Stimulated activated CD8-positive, alpha-beta memory T cell treated with anti-CD3 and anti-CD28 coated beads, Interleukin-12 subunit alpha, Interleukin-12 subunit beta, amount 100 ng/mL, for 1 hour (primary cell): ENCODE data around the gene CYS1.
"Not testable (repeated sequence)": the region's sequence is repeated elsewhere in the genome, so short reads cannot be mapped to it uniquely, and the experiment has no call there.

Experiments used
- DNase-seq: peaks from one replicate; pipeline ENCODE4 v3.0.0-alpha.2; 2020; ENCODE audit warnings: low read depth

Gene CYS1

DNA sequence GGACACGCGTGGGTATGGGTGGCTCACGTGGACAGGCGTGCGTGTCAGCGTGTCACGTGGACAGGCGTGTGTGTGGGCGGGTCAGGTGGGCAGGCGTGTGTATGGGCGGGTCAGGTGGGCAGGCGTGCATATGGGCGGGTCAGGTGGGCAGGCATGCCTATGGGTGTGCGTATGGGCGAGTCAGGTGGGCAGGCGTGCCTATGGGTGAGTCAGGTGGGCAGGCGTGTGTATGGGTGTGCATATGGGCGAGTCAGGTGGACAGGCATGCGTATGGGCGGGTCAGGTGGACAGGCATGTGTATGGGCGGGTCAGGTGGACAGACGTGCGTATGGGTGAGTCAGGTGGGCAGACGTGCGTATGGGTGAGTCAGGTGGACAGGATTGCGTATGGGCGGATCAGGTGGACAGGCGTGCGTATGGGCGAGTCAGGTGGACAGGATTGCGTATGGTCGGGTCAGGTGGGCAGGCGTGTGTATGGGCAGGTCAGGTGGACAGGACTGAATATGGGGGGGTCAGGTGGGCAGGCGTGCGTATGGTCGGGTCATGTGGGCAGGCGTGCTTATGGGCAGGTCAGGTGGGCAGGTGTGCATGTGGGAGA, 67.7 kb downstream of the CYS1 start:
- not testable (repeated sequence) for DNase-seq

DNA sequence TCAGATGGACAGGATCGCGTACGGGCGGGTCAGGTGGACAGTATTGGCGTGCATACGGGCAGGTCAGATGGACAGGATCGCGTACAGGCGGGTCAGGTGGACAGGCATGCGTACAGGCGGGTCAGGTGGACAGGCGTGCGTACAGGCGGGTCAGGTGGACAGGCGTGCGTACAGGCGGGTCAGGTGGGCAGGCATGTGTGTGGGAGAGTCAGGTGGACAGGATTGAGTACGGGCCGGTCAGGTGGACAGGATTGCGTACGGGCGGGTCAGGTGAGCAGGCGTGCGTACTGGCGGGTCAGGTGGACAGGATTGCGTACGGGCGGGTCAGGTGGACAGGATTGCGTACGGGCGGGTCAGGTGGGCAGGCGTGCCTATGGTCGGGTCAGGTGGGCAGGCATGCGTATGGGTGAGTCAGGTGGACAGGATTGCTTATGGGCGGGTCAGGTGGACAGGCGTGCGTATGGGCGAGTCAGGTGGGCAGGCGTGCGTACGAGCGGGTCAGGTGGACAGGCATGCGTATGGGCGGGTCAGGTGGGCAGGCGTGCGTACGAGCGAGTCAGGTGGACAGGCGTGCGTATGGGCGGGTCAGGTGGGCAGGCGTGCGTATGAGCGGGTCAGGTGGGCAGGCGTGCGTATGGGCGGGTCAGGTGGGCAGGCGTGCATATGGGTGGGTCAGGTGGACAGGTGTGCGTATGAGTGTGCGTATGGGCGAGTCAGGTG, 68.4 kb downstream of the CYS1 start:
- DNase-seq = not testable (repeated sequence)

DNA sequence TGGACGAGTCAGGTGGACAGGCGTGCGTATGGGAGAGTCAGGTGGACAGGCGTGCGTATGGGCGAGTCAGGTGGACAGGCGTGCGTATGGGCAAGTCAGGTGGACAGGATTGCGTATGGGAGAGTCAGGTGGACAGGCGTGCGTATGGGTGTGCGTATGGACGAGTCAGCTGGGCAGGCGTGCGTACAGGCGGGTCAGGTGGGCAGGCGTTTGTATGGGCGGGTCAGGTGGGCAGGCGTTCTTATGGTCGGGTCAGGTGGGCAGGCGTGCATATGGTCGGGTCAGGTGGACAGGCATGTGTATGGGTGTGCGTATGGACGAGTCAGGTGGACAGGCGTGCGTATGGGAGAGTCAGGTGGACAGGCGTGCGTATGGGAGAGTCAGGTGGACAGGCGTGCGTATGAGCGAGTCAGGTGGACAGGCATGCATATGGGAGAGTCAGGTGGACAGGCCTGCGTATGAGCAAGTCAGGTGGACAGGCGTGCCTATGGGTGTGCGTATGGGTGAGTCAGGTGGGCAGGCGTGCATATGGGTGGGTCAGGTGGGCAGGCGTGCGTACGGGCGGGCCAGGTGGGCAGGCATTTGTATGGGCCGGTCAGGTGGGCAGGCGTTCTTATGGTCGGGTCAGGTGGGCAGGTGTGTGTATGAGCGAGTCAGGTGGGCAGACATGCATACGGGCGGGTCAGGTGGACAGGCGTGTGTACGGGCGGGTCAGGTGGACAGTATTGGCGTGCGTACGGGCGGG, 69.2 kb downstream of the CYS1 start:
- not testable (repeated sequence) for DNase-seq

DNA sequence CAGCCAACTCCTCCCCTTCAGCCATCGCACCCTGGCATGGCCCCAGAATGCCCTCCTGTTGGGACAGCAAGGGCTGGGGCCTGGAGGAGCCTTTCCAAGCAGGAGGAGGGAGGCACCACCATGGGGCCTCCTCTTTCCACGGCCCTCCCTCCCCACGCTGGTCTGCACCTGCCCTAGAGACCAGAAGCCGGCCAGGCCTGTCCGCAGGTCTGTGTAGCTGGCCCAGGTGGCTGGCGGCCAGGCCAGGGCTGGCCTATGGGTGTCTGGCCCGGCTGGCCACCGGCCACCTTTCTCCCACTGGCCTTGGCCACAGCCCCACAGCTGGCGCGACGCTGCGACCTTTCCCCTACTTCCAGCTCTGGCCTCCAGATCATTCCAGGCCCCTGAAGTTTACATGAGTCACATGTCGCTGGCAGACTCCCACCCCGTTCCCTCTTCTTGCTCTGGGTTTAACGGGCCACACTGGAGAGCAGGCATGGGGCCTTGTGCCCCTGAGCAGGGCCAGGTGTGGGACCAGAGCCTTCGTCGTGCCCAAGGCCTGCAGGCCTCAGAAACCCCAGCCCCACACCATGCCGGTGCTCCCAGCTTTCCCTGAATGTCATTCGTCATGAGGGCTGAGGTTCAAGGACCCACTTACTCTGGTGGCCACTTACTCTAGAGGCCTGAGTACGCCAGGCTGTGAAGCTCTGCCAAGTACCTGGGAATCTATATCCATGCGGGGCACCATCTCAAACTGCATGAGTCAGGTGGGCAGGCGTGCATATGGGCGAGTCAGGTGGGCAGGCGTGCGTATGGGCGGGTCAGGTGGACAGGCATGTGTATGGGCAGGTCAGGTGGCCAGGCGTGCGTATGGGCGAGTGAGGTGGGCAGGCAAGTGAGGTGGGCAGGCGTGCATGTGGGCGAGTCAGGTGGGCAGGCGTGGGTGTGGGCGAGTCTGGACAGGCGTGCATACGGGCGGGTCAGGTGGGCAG, 70.1 kb downstream of the CYS1 start:
- DNase-seq = no peak

DNA sequence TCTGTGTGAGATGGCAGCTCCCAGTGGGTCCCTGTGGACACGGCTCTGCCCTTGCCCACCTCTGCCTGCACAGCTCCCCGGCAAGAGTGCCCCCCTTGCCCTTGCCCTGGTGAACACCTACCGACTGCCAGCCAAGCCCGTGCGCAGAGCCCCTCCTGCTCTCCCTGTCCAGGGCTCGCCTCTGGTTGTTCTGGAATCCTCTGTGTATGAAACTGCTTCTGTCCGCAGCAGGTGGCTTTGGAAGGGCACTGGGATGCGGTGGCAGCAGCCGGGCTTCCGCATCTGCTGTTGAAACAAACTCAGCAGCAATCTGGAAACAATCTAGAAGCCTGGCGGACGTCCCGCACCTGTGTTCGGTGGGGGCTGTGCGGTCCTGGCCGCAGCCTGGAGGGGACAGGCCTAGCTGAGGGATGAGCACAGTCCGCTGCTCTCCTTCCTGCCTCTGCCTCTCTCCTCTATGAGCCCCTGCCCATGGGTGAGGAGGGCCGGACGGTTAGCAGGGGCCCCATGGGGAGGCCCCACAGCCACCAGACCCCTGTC, 70.9 kb downstream of the CYS1 start:
- DNase-seq = no peak

DNA sequence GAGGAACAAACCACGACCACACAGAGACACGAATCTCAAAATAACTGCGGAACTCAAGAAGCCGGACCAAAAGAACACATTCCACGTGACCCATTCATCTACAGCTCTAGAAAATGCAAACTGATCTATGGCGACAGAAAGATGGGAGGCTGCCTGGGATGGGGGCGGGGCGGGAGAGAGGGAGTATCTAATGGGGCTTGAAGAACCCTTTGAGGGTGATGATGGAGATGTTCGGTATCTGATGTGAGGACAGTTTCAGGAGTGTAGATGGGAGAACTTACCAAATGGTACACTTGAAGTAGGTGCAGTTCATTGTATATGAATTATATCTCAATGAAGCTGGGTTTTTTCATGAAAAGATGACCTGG, 71.4 kb downstream of the CYS1 start:
- DNase-seq = no peak

DNA sequence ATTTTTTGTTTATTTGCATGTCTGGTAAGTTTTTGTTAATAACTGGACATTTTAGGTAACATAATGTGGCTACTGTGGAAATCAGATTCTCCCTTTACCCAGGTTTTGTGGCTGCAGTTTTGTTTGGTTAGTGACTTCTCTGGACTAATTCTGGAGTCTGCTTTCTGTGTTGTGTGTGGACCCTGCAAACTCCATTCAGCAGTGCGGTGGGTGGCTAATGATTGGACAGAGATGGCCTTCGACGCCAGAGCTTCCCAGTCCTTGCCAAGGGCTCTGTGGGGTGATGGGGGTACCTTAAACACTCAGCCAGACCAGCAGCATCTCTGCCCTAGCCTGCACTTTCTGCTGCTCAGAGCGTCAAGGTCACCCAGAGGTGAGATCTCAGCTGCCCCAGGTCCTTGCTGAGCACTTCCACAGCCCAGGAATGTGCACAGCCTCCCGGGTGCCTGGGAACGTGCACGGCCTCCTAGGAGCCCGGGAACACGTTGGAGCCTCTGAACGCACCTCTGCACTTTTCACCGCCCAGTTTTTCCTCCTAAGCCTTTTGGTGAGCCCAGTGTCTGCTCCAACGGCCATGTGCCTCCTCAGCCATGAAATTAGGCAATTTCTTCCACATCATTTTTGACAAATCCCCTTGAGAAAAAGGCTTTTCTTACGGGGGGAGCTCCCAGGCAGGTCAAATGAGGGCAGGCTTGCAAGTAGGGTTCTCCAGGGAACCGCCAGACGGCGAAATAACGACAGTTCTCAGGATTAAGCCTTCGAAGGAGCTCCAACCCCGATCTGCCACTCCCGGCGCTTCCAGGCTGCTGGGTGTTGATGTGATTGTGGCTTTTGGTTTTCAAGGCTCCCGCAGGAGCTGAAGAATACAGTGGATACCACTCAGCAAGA, 72.0 kb downstream of the CYS1 start:
- no peak for DNase-seq

DNA sequence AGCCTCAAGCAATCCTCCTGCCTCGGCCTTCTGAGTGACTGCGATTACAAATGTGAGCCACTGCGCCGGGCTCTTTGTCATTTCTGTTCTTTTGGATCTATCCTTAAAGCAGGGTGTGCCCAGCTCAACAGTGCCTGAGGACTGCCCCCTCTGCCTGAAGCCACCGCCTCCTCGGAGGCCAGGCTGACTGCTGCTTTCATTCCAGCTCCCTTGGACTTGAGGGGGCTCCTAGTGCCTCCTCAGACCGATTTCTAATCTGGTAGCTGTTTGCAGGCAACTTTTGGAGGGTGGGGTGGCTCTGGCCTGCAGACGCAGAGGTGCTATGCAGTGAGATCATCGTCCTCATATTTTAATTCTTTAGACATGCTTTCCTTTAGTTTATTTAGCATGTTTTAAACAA, 72.8 kb downstream of the CYS1 start:
- DNase-seq = no peak
